ENCODE measurements around the gene ATP6V1A. TPM values are rescaled to one million over a fixed set of nuclear protein-coding genes. Genes with fewer than 3 reads are reported as not detected.

The ATP6V1A gene
- polyA plus RNA-seq, 3 donors = 35.1 to 295 (median 254) TPM

- no peak overlapping the region for H3K4me3 ChIP-seq (replicated peaks in 1 of 3; ENCODE audit: low read depth in 2 of 3, low read length in 3 of 3)
- peaks cover 23% of the 10 kb centered on the region for H3K4me1 Mint-ChIP-seq
- peak in 2 of 3 donors; percentile 15 to 55 for DNase-seq
- peaks cover 0 to 1% (median 0%) of the 10 kb centered on the region in 7 donors for H3K9me3 Mint-ChIP-seq
- peaks cover 0 to 2% (median 0%) of the 10 kb centered on the region in 3 donors for H3K27me3 Mint-ChIP-seq (ENCODE audit: low read depth in 3 of 3)
- no peak overlapping the region for H3K4me3 Mint-ChIP-seq
- no peaks in the 10 kb centered on the region for H4K20me1 ChIP-seq (ENCODE audit: insufficient read depth, low read length)
- H3K79me2 ChIP-seq (ENCODE audit: insufficient read depth, low read length) = no peaks in the 10 kb centered on the region
- peaks cover 21% of the 10 kb centered on the region in 2 donors for H3K4me1 ChIP-seq (ENCODE audit: control insufficient read depth in 1 of 2, insufficient read depth in 2 of 2, low read length in 2 of 2)
- H3K9me3 ChIP-seq (replicated peaks in 1 of 2; ENCODE audit: control insufficient read depth in 1 of 2, insufficient read depth in 1 of 2, low read length in 2 of 2) = no peaks in the 10 kb centered on the region
- H3K27ac ChIP-seq (ENCODE audit: low read depth in 1 of 2, low read length in 2 of 2) = no peak overlapping the region
- WGBS (ENCODE audit: insufficient coverage) = no CpG with 5 or more reads among the region's 2 CpGs
- H3K27me3 ChIP-seq (ENCODE audit: control insufficient read depth in 2 of 2, insufficient read depth in 2 of 2, low read length in 2 of 2) = no peaks in the 10 kb centered on the region
- intact Hi-C loops (cut with micrococcal nuclease) = no loop called here
- H3K9ac ChIP-seq (ENCODE audit: insufficient read depth, low read length, poor library complexity, severe bottlenecking) = no peak overlapping the region
- H3K36me3 ChIP-seq (replicated peaks in 1 of 2; ENCODE audit: control insufficient read depth in 1 of 2, insufficient read depth in 2 of 2, low read length in 2 of 2) = no peaks in the 10 kb centered on the region
- peaks cover 0 to 2% of the 10 kb centered on the region in 2 donors for H3K36me3 Mint-ChIP-seq
- H3K27ac Mint-ChIP-seq = peak overlapping the region in 1 of 7 donors; percentile 11
- no peak for TF ChIP-seq CTCF (IDR thresholded peaks at IDR 0.05)
- no peak overlapping the region for H2AFZ ChIP-seq (ENCODE audit: insufficient read depth, low read depth, low read length, poor library complexity, severe bottlenecking)
- H3K4me2 ChIP-seq (replicated peaks; ENCODE audit: extremely low read depth, low read length, poor library complexity, severe bottlenecking) = no peak overlapping the region
These were observed 78.3 kb downstream of the ATP6V1A start for GRCh38 chr3:113825090-113825489.

DNA sequence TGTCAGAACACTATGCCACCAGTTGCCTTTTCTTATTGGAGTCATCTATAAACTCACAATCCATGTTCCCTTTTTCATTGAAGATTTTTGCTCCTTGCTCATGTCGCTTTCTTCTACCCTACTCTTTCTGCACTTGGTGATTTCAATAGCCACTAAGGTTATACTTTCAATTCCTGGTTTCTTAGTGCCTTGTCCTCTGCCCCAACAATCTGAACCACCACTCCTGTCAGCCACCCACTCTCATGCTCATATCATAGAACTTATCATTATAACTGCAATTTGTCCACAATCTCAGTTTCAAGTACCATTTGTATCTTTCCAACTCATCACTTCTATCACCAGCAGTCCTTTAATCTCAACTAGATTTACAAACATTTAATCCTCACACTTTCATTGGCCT, 81.8 kb downstream of the ATP6V1A start:
- WGBS (ENCODE audit: insufficient coverage) = 14% methylated on average over 1 of the region's 1 CpG
- Histone ChIP-seq H3K36me3 (replicated peaks in 1 of 2; ENCODE audit: control insufficient read depth in 1 of 2, insufficient read depth in 2 of 2, low read length in 2 of 2) (no peaks in the 10 kb centered on the region), H3K9ac (ENCODE audit: insufficient read depth, low read length, poor library complexity, severe bottlenecking) (no peak overlapping the region), H3K27ac (ENCODE audit: low read depth in 1 of 2, low read length in 2 of 2) (no peak overlapping the region), H3K4me3 (replicated peaks in 1 of 3; ENCODE audit: low read depth in 2 of 3, low read length in 3 of 3) (no peak overlapping the region), H3K9me3 (replicated peaks in 1 of 2; ENCODE audit: control insufficient read depth in 1 of 2, insufficient read depth in 1 of 2, low read length in 2 of 2) (no peaks in the 10 kb centered on the region), H3K27me3 (ENCODE audit: control insufficient read depth in 2 of 2, insufficient read depth in 2 of 2, low read length in 2 of 2) (no peaks in the 10 kb centered on the region), H3K4me1 (ENCODE audit: control insufficient read depth in 1 of 2, insufficient read depth in 2 of 2, low read length in 2 of 2) (peaks cover 30 to 40% of the 10 kb centered on the region in 2 donors), H3K79me2 (ENCODE audit: insufficient read depth, low read length) (no peaks in the 10 kb centered on the region), H3K4me2 (replicated peaks; ENCODE audit: extremely low read depth, low read length, poor library complexity, severe bottlenecking) (no peak overlapping the region), H4K20me1 (ENCODE audit: insufficient read depth, low read length) (no peaks in the 10 kb centered on the region), H2AFZ (ENCODE audit: insufficient read depth, low read depth, low read length, poor library complexity, severe bottlenecking) (peak overlapping the region; percentile 7)
- Mint-ChIP-seq H3K4me1 (peaks cover 42% of the 10 kb centered on the region), H3K27ac (peak overlapping the region in 4 of 7 donors; percentile 21 to 48 (median 42)), H3K4me3 (no peak overlapping the region), H3K27me3 (ENCODE audit: low read depth in 3 of 3) (peaks cover 0 to 5% (median 0%) of the 10 kb centered on the region in 3 donors), H3K9me3 (peaks cover 0 to 12% (median 5%) of the 10 kb centered on the region in 7 donors), H3K36me3 (peaks cover 2 to 4% of the 10 kb centered on the region in 2 donors)
- intact Hi-C loops (cut with micrococcal nuclease) = no loop called here
- peak in 1 of 3 donors; percentile 10 for DNase-seq
- TF ChIP-seq CTCF (IDR thresholded peaks at IDR 0.05) = no peak
